Muscle of leg (tissue), 11 donors: ENCODE data around the gene DUXB. TPM values are rescaled to one million over a fixed set of nuclear protein-coding genes. Genes with fewer than 3 reads are reported as not detected.

Source experiments
- DNase-seq: peaks from one replicate; pipeline ENCODE4 v3.0.0; 2013
- H3K27ac ChIP-seq: one replicate; pipeline ENCODE4 v1.5.1; 2013; ENCODE audit warnings: mild to moderate bottlenecking, low read length, control low read depth
- H3K27me3 ChIP-seq: one replicate; pipeline ENCODE4 v1.6.1; 2013; ENCODE audit warnings: low read length; ENCODE audit not compliant: control insufficient read depth, insufficient read depth
- H3K36me3 ChIP-seq: one replicate; pipeline ENCODE4 v1.6.1; 2013; ENCODE audit warnings: low read length; ENCODE audit not compliant: control insufficient read depth, insufficient read depth
- H3K4me1 ChIP-seq: one replicate; pipeline ENCODE4 v1.6.1; 2013; ENCODE audit warnings: low read length; ENCODE audit not compliant: control insufficient read depth, insufficient read depth
- H3K4me3 ChIP-seq: one replicate; pipeline ENCODE4 v1.5.1; 2013; ENCODE audit warnings: low read length, control low read depth
- H3K9me3 ChIP-seq: replicated peaks from 2 replicates; pipeline ENCODE4 v1.6.1; 2013; ENCODE audit warnings: low read depth, low read length; ENCODE audit not compliant: control insufficient read depth
- WGBS: methylation state at CpG from one replicate; pipeline ENCODE4 v1.1.5; 2013; ENCODE audit warnings: missing lambda C conversion rate; ENCODE audit not compliant: insufficient coverage; 5-methylcytosine and 5-hydroxymethylcytosine counted together
- polyA plus RNA-seq, 8 donors: library from polyadenylated mRNA; unstranded; fragments of 120-200 nt; gene quantifications; one replicate each; pipeline versions ENCODE4 v1.2.1 to v1.2.3, GENCODE V29; 2013; ENCODE audit warnings: inconsistent platforms in 1 of 8, low replicate concordance in 1 of 8; ENCODE audit not compliant: insufficient read length in 8 of 8, insufficient read depth in 1 of 8
- total RNA-seq: library from RNA; stranded (reverse); fragments of 120-200 nt; gene quantifications from one replicate; pipeline ENCODE4 v1.2.4, GENCODE V29; 2013

The DUXB gene
- total and polyA plus RNA-seq, 9 donors, result not detected

- Histone ChIP-seq H3K9me3 (no peaks in the 10 kb centered on the region), H3K36me3 (no peaks in the 10 kb centered on the region), H3K27me3 (no peaks in the 10 kb centered on the region), H3K27ac (no peak within 1 kb of the TSS), H3K4me3 (no peak within 1 kb of the TSS), H3K4me1 (no peaks in the 10 kb centered on the region)
- no peak for DNase-seq
- WGBS, result 100% methylated on average over 1 of the region's 5 CpGs
These were observed 25.1 kb upstream of the DUXB start, which contains the start of gene CPHXL for GRCh38 chr16:75726390-75726789. CPHXL (minus strand) TSS chr16:75726490; CDS start chr16:75726442, 48 bp downstream.

GRCh38 chr16:75718452-75718851, 17.2 kb upstream of the DUXB start:
- DNase-seq, result no peak
- H3K36me3 ChIP-seq, result no peaks in the 10 kb centered on the region
- no CpG with 5 or more reads among the region's 4 CpGs for WGBS
- no peak overlapping the region for H3K27ac ChIP-seq
- H3K4me1 ChIP-seq, result no peaks in the 10 kb centered on the region
- H3K4me3 ChIP-seq, result no peak overlapping the region
- peaks cover 4% of the 10 kb centered on the region for H3K9me3 ChIP-seq
- H3K27me3 ChIP-seq, result no peaks in the 10 kb centered on the region

- H3K9me3 ChIP-seq, result peaks cover 15% of the 10 kb centered on the region
- H3K4me1 ChIP-seq, result no peaks in the 10 kb centered on the region
- H3K27ac ChIP-seq, result no peak overlapping the region
- no peak for DNase-seq
- H3K36me3 ChIP-seq, result no peaks in the 10 kb centered on the region
- no peak overlapping the region for H3K4me3 ChIP-seq
- no peaks in the 10 kb centered on the region for H3K27me3 ChIP-seq
These were observed 13.4 kb upstream of the DUXB start for GRCh38 chr16:75714661-75715060.

- DNase-seq, result no peak
- Histone ChIP-seq H3K4me3 (no peak overlapping the region), H3K36me3 (no peaks in the 10 kb centered on the region), H3K9me3 (peaks cover 12% of the 10 kb centered on the region), H3K27me3 (no peaks in the 10 kb centered on the region), H3K4me1 (no peaks in the 10 kb centered on the region), H3K27ac (no peak overlapping the region)
- WGBS, result no CpG with 5 or more reads among the region's 2 CpGs
These were observed 9.1 kb upstream of the DUXB start for GRCh38 chr16:75710344-75710743.

DNA sequence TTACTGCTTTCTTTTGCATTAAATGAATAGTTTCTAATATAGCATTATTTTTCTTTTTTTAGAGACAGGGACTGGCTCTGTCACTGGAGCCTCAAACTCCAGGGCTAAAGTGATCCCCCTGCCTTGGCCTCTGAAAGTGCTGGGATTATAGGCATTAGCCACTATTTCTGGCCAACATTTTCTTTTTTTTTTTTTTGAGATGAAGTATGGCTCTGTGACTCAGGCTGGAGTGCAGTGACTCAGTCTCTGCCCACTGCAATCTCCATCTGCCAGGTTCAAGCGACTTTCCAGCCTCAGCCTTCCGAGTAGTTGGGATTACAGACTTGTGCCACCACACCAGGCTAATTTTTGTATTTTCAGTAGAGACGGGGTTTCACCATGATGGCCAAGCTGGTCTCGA, 2.0 kb upstream of the DUXB start:
- DNase-seq, result no peak
- H3K9me3 ChIP-seq, result no peaks in the 10 kb centered on the region
- no peak overlapping the region for H3K4me3 ChIP-seq
- H3K36me3 ChIP-seq, result no peaks in the 10 kb centered on the region
- H3K27ac ChIP-seq, result no peak overlapping the region
- H3K4me1 ChIP-seq, result no peaks in the 10 kb centered on the region
- WGBS, result 89% methylated on average over 4 of the region's 4 CpGs
- no peaks in the 10 kb centered on the region for H3K27me3 ChIP-seq

GRCh38 chr16:75702242-75702641, 981 bp upstream of the DUXB start:
- no peak overlapping the region for H3K27ac ChIP-seq
- DNase-seq, result no peak
- H3K36me3 ChIP-seq, result no peaks in the 10 kb centered on the region
- H3K9me3 ChIP-seq, result no peaks in the 10 kb centered on the region
- no CpG with 5 or more reads among the region's 2 CpGs for WGBS
- H3K4me1 ChIP-seq, result no peaks in the 10 kb centered on the region
- H3K27me3 ChIP-seq, result no peaks in the 10 kb centered on the region
- no peak overlapping the region for H3K4me3 ChIP-seq

- H3K27ac ChIP-seq, result no peak overlapping the region
- 81% methylated on average over 2 of the region's 5 CpGs for WGBS
- no peaks in the 10 kb centered on the region for H3K9me3 ChIP-seq
- no peak for DNase-seq
- no peaks in the 10 kb centered on the region for H3K27me3 ChIP-seq
- no peak overlapping the region for H3K4me3 ChIP-seq
- H3K36me3 ChIP-seq, result no peaks in the 10 kb centered on the region
- H3K4me1 ChIP-seq, result no peaks in the 10 kb centered on the region
These were observed 3.7 kb downstream of the DUXB start for GRCh38 chr16:75697571-75697970.

- DNase-seq, result no peak
- Histone ChIP-seq H3K27ac (no peak overlapping the region), H3K4me3 (no peak overlapping the region), H3K9me3 (no peaks in the 10 kb centered on the region), H3K36me3 (no peaks in the 10 kb centered on the region), H3K27me3 (no peaks in the 10 kb centered on the region), H3K4me1 (no peaks in the 10 kb centered on the region)
- 90% methylated on average over 4 of the region's 6 CpGs for WGBS
These were observed 5.6 kb downstream of the DUXB start for GRCh38 chr16:75695708-75696107.

- no peaks in the 10 kb centered on the region for H3K4me1 ChIP-seq
- no peak overlapping the region for H3K4me3 ChIP-seq
- H3K27ac ChIP-seq, result no peak overlapping the region
- DNase-seq, result no peak
- H3K27me3 ChIP-seq, result no peaks in the 10 kb centered on the region
- H3K36me3 ChIP-seq, result no peaks in the 10 kb centered on the region
- H3K9me3 ChIP-seq, result peaks cover 3% of the 10 kb centered on the region
These were observed 13.9 kb downstream of the DUXB start for GRCh38 chr16:75687361-75687760.

- 94% methylated on average over 14 of the region's 14 CpGs for WGBS
These were observed 19.0 kb downstream of the DUXB start for GRCh38 chr16:75682308-75682707.

DNA sequence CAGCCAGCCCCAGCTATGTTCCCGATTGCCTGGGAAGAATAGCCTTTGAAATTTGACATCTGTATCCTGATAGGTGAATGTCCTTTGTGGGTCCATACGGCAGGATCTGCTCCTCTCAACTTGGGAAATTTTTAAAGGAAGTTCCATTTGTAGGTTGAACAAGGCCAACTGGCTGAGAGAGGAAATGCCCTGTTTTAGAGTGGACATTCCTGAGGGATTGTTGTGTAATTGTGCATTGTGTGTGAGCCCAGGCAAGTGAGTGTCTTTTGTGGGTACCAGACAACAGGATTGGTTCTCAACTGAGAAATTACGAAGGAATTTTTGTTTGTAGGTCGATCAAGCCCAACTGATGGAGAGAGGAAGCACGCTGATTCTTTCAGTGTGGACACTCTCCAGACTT, 21.9 kb downstream of the DUXB start:
- Histone ChIP-seq H3K4me1 (no peaks in the 10 kb centered on the region), H3K36me3 (no peaks in the 10 kb centered on the region), H3K4me3 (no peak overlapping the region), H3K27me3 (no peaks in the 10 kb centered on the region), H3K27ac (no peak overlapping the region), H3K9me3 (peaks cover 2% of the 10 kb centered on the region)
- DNase-seq, result no peak
- WGBS, result 81% methylated on average over 3 of the region's 5 CpGs

More at GRCh38 chr16:75682308-75682707, 19.0 kb downstream of the DUXB start:
- no peak overlapping the region for H3K27ac ChIP-seq
- no peak for DNase-seq
- H3K36me3 ChIP-seq, result no peaks in the 10 kb centered on the region
- no peak overlapping the region for H3K4me3 ChIP-seq
- H3K9me3 ChIP-seq, result peaks cover 3% of the 10 kb centered on the region
- H3K27me3 ChIP-seq, result no peaks in the 10 kb centered on the region
- H3K4me1 ChIP-seq, result no peaks in the 10 kb centered on the region
